GM21619 (cell line): ENCODE results near the gene UBE2D2.

Experiments
- ATAC-seq: cut with Tn5 transposase; IDR thresholded peaks from one replicate; pipeline ENCODE4 v1.9.1; 2021; ENCODE audit not compliant: unreplicated experiment

UBE2D2 gene

GRCh38 chr5:139646912-139647505, 85.9 kb downstream of the UBE2D2 start:
- no peak for ATAC-seq

GRCh38 chr5:139647506-139648204, 86.5 kb downstream of the UBE2D2 start:
- no peak for ATAC-seq

GRCh38 chr5:139648205-139649081, 87.3 kb downstream of the UBE2D2 start, which contains the start of gene CXXC5:
CXXC5 (plus strand) TSS chr5:139648349; CDS start chr5:139680524, 32,175 bp downstream.
- peak; percentile 26 for ATAC-seq

GRCh38 chr5:139649082-139649991, 88.2 kb downstream of the UBE2D2 start:
- ATAC-seq: no peak

- no peak for ATAC-seq
These were observed 89.0 kb downstream of the UBE2D2 start for GRCh38 chr5:139650031-139650688.

- no peak for ATAC-seq
These were observed 89.5 kb downstream of the UBE2D2 start for GRCh38 chr5:139650689-139651042.

GRCh38 chr5:139651043-139651834, 90.1 kb downstream of the UBE2D2 start:
- no peak for ATAC-seq

- ATAC-seq: peak; percentile 31
These were observed 91.0 kb downstream of the UBE2D2 start for GRCh38 chr5:139651853-139652787.

- ATAC-seq: peak; percentile 28
These were observed 91.7 kb downstream of the UBE2D2 start for GRCh38 chr5:139652788-139653241.

GRCh38 chr5:139653616-139654015, 92.5 kb downstream of the UBE2D2 start:
- no peak for ATAC-seq

GRCh38 chr5:139654464-139654863, 93.3 kb downstream of the UBE2D2 start:
- no peak for ATAC-seq

- no peak for ATAC-seq
These were observed 93.8 kb downstream of the UBE2D2 start for GRCh38 chr5:139654871-139655491.

GRCh38 chr5:139655727-139656271, 94.7 kb downstream of the UBE2D2 start:
- no peak for ATAC-seq

GRCh38 chr5:139657363-139658321, 96.5 kb downstream of the UBE2D2 start:
- no peak for ATAC-seq

- ATAC-seq: no peak
These were observed 97.4 kb downstream of the UBE2D2 start for GRCh38 chr5:139658501-139658927.

GRCh38 chr5:139658928-139659667, 98.0 kb downstream of the UBE2D2 start:
- ATAC-seq: no peak
